KMS-11 (cell line): ENCODE results near the gene PRR14L.

Source experiments
- H2AFZ ChIP-seq: fragments of 200-600 bp; sonication (generic); 2 replicates; pipeline ENCODE4 v1.6.1; 2016; ENCODE audit warnings: antibody characterized with exemption, mixed run types, low read depth
- H3K27ac ChIP-seq: fragments of 200-600 bp; sonication (generic); 2 replicates; pipeline ENCODE4 v1.6.1; 2016; ENCODE audit warnings: mild to moderate bottlenecking, mixed run types
- H3K27me3 ChIP-seq: fragments of 200-600 bp; sonication (generic); 2 replicates; pipeline ENCODE4 v1.6.1; 2017; ENCODE audit warnings: mild to moderate bottlenecking, low read depth, mixed run types, moderate library complexity; ENCODE audit not compliant: insufficient read depth
- H3K36me3 ChIP-seq: fragments of 200-600 bp; sonication (generic); 2 replicates; pipeline ENCODE4 v1.6.1; 2017; ENCODE audit warnings: mild to moderate bottlenecking, mixed run types; ENCODE audit not compliant: insufficient read depth
- H3K4me1 ChIP-seq: fragments of 200-600 bp; sonication (generic); 2 replicates; pipeline ENCODE4 v1.6.1; 2016; ENCODE audit warnings: mild to moderate bottlenecking, low read depth, mixed run types; ENCODE audit not compliant: poor library complexity, severe bottlenecking
- H3K4me2 ChIP-seq: fragments of 200-600 bp; sonication (generic); 2 replicates; pipeline ENCODE4 v1.7.0; 2016; ENCODE audit warnings: mild to moderate bottlenecking, mixed run types
- H3K4me3 ChIP-seq: fragments of 200-600 bp; sonication (generic); IDR thresholded peaks from 2 replicates; pipeline ENCODE4 v1.6.1; 2017; ENCODE audit warnings: low read depth, low read length, mixed read lengths; ENCODE audit not compliant: insufficient read depth
- H3K79me2 ChIP-seq: fragments of 200-600 bp; sonication (generic); 2 replicates; pipeline ENCODE4 v1.6.1; 2016; ENCODE audit warnings: low read depth, mixed run types; ENCODE audit not compliant: insufficient read depth
- H3K9ac ChIP-seq: fragments of 200-600 bp; sonication (generic); 2 replicates; pipeline ENCODE4 v1.6.1; 2016; ENCODE audit warnings: mild to moderate bottlenecking, mixed run types
- H4K20me1 ChIP-seq: fragments of 200-600 bp; sonication (generic); 2 replicates; pipeline ENCODE4 v1.6.1; 2016; ENCODE audit warnings: mild to moderate bottlenecking, mixed run types; ENCODE audit not compliant: insufficient read depth
- TF ChIP-seq, protein P1 (sequence below): fragments of 200-600 bp; sonication (generic); conservative IDR thresholded peaks from 2 replicates; pipeline ENCODE4 v1.6.1; 2017; ENCODE audit warnings: low read depth, mild to moderate bottlenecking, antibody characterized with exemption, low read length, moderate library complexity, mixed read lengths

PRR14L gene

DNA sequence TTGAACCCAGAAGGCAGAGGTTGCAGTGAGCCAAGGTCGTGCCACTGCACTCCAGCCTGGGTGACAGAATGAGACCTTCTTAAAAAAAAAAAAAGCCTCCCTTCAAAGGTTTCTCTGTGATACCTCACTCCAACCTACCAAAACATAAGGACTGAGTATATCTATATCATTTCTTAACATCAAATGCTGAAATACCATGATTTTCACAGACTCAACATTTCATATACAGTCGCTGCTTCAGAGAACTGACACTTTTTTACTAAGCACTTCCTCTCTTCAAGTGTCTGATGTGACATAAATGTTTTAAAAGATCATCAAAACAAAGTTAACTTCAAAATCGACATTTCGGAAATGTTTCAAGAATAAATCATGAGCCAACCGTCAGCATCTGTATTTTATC lies 12.0 kb downstream of the PRR14L start:
- Histone ChIP-seq H3K27ac (no peak overlapping the region), H3K27me3 (no peaks in the 10 kb centered on the region), H3K79me2 (peaks cover 25% of the 10 kb centered on the region; the same call in 1 of the 2 replicates), H2AFZ (no peak overlapping the region), H3K4me3 (no peak overlapping the region), H3K4me1 (no peaks in the 10 kb centered on the region), H3K36me3 (no peaks in the 10 kb centered on the region), H4K20me1 (no peaks in the 10 kb centered on the region), H3K4me2 (no peak overlapping the region), H3K9ac (no peak overlapping the region)
- TF ChIP-seq, protein P1, sequence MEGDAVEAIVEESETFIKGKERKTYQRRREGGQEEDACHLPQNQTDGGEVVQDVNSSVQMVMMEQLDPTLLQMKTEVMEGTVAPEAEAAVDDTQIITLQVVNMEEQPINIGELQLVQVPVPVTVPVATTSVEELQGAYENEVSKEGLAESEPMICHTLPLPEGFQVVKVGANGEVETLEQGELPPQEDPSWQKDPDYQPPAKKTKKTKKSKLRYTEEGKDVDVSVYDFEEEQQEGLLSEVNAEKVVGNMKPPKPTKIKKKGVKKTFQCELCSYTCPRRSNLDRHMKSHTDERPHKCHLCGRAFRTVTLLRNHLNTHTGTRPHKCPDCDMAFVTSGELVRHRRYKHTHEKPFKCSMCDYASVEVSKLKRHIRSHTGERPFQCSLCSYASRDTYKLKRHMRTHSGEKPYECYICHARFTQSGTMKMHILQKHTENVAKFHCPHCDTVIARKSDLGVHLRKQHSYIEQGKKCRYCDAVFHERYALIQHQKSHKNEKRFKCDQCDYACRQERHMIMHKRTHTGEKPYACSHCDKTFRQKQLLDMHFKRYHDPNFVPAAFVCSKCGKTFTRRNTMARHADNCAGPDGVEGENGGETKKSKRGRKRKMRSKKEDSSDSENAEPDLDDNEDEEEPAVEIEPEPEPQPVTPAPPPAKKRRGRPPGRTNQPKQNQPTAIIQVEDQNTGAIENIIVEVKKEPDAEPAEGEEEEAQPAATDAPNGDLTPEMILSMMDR, result no peak

DNA sequence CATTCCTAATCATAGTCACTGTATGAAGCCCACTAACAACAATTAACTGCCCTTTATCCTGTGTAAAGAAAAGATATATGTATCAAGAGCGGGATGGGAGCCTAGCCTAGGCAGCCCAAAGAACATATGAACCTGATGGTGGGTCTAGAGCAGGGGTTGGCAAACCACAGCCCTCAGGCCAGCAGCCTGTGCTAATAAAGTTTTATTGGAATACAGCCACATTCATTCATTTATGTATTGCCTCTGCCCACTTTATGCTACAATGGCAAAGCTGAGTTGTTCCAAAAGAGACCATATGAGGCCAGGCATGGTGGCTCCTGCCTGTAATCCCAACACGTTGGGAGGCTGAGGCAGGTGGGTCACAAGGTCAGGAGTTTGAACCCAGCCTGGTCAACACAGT lies 13.5 kb downstream of the PRR14L start:
- H3K4me3 ChIP-seq, result no peak overlapping the region
- H3K4me2 ChIP-seq, result no peak overlapping the region
- no peak overlapping the region for H3K27ac ChIP-seq
- H3K9ac ChIP-seq, result no peak overlapping the region
- no peaks in the 10 kb centered on the region for H3K27me3 ChIP-seq
- peaks cover 12% of the 10 kb centered on the region; the same call in 1 of the 2 replicates for H3K79me2 ChIP-seq
- no peaks in the 10 kb centered on the region for H4K20me1 ChIP-seq
- no peak overlapping the region for H2AFZ ChIP-seq
- no peaks in the 10 kb centered on the region for H3K4me1 ChIP-seq
- H3K36me3 ChIP-seq, result no peaks in the 10 kb centered on the region
- TF ChIP-seq, protein P1, result no peak

DNA sequence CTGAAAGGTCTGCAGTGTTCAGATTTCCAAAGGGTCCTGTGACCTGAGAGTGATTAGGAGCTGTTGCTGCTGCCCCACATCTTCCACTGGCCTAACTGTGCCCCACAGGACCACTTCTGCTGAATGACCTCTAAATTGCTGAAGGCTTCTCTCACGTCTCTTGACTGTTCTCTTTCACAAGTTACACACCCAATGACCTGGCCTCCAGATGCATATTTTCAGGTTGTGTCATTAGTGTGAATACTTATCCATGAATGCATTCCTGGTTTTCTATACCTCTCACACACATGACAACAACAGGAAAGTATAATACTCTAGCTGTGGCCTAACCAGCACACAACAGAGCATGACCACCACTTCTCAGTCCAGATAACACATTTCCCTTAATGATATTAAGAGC lies 15.4 kb downstream of the PRR14L start:
- no peaks in the 10 kb centered on the region for H3K4me1 ChIP-seq
- H3K79me2 ChIP-seq, result no peaks in the 10 kb centered on the region
- TF ChIP-seq, protein P1, result no peak
- no peak overlapping the region for H3K4me2 ChIP-seq
- no peak overlapping the region for H3K27ac ChIP-seq
- no peak overlapping the region for H3K9ac ChIP-seq
- no peaks in the 10 kb centered on the region for H3K36me3 ChIP-seq
- H3K4me3 ChIP-seq, result no peak overlapping the region
- H2AFZ ChIP-seq, result no peak overlapping the region
- no peaks in the 10 kb centered on the region for H3K27me3 ChIP-seq
- no peaks in the 10 kb centered on the region for H4K20me1 ChIP-seq

DNA sequence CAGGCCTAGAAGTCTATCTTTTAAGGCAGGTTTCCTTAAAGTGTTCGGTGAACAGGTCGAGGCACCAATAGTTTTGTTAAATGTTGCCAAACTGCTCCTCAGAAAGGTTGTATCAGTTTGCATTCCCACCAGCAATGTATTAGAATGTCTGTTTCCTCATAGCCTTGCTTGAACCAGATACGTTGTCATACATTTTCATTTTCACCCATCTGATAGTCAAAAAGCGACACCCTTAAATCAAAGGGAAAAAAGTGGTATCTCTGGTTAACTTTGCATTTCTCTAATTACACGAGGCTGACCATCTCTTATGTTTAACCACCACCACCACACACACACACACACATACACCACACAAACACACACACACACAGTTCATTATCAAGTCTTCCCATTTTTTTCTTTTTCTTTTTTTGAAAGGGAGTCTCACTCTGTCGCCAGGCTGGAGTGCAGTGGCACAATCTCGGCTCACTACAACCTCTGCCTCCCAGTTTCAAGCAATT lies 16.3 kb downstream of the PRR14L start:
- Histone ChIP-seq H3K4me3 (no peak overlapping the region), H3K4me1 (no peaks in the 10 kb centered on the region), H3K27me3 (no peaks in the 10 kb centered on the region), H4K20me1 (no peaks in the 10 kb centered on the region), H2AFZ (no peak overlapping the region), H3K79me2 (no peaks in the 10 kb centered on the region), H3K4me2 (no peak overlapping the region), H3K36me3 (no peaks in the 10 kb centered on the region), H3K9ac (no peak overlapping the region), H3K27ac (no peak overlapping the region)
- TF ChIP-seq, protein P1, result no peak
